ENCODE data around the gene ECI1. TPM values are rescaled to one million over a fixed set of nuclear protein-coding genes. Genes with fewer than 3 reads are reported as not detected.
"Not testable (repeated sequence)": the region's sequence is repeated elsewhere in the genome, so short reads cannot be mapped to it uniquely, and the experiment has no call there.

The ECI1 gene
- total and polyA plus RNA-seq, 9 donors = 44.4 to 81.7 (median 59.3) TPM

DNA sequence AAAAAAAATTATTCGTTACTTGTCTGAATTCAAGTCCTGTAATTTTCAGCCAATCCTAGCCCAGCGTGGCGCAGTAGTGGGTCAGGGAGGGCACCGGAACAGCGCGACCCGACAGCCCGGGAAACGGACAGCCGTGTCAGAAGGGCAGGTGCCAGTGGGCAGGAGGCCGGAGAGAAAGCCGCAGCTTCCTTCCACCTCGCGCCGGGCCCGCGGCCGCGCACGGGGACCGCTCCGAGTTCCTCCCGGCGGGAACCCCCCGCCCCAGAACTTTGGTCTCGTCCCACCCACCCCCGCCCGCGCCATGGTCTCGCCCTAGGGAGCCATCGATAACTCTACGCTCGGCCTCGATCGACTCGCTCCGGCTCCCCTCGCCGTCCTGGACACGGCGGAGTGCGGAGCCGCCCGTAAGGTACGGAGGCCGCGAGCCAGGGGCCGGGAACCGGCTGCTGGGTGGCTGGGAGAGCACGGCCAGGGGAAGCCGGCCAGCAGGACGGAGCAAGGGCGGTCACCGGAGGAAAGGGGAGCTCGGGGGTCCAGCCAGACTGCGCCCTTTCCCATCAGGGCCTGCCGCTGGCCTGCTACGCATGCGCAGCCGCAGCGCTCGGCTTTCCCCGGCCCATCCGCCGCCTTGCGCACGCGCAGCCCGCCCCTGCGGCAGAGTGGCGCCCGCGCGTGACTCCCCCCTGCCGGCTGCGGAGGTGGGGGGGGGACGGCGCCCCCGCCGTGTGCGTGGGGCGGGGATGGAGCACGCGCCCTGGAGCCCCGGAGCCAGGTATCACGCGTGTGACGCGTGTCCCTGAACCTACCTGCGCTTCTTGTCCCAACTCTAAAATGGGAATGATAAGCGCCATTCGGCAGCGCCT is 46.1 kb downstream of the ECI1 start, which contains the start of gene MLST8:
Gene MLST8 (plus strand): TSS at position 351 of the 863 bp plus-strand sequence. CDS start 632 bp downstream, outside the sequence.
- WGBS (ENCODE audit: insufficient coverage) = under 1% methylated on average over 83 of the region's 93 CpGs
- Histone ChIP-seq H3K27me3 (ENCODE audit: control insufficient read depth, insufficient read depth, low read length) (peaks cover 2% of the 10 kb centered on the region), H3K36me3 (ENCODE audit: control insufficient read depth, insufficient read depth, low read length) (peaks cover 32% of the 10 kb centered on the region), H3K4me1 (ENCODE audit: control insufficient read depth, insufficient read depth, low read length) (peaks cover 31% of the 10 kb centered on the region), H3K9me3 (replicated peaks; ENCODE audit: control insufficient read depth, low read depth, low read length) (no peaks in the 10 kb centered on the region), H3K27ac (ENCODE audit: low read length) (peak within 1 kb of the TSS; percentile 86), H3K4me3 (ENCODE audit: low read length) (peak within 1 kb of the TSS; percentile 66)
- DNase-seq = peak; percentile 93

DNA sequence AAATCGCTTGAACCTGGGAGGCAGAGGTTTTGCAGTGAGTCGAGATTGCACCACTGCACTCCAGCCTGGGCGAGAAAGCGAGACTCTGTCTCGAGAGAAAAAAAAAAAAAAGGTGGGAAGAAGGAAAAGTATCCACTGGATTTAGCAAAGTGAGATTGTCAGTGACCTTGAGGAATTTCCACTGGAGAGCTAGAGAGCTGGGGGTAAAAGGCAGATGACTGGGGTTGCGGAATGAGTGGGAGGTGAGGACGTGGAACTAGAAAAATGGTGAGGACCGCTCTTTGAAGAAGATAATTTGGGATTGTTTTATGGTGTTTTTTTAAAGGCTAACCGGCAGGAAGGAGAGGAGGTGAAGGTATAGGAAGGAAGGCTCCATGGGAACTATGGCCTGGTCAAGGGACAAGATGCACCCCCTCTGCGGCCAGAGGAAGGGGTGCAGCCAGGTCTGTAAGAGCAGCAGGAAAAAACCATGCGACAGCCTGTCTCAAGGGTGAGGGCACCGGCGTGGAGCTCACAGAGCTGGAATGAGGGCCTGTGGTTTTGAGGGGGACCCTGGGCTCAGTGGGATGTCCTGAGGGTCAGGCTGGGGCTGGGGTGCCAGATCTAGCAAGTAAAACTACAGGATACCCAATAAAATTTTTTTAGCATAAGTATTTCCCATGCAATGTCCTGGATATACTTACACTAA is 46.8 kb downstream of the ECI1 start:
- no peak for DNase-seq
- peak overlapping the region; percentile 66 for H3K4me3 ChIP-seq (ENCODE audit: low read length)
- H3K27me3 ChIP-seq (ENCODE audit: control insufficient read depth, insufficient read depth, low read length) = peaks cover 4% of the 10 kb centered on the region
- H3K36me3 ChIP-seq (ENCODE audit: control insufficient read depth, insufficient read depth, low read length) = peaks cover 30% of the 10 kb centered on the region
- peak overlapping the region; percentile 86 for H3K27ac ChIP-seq (ENCODE audit: low read length)
- WGBS (ENCODE audit: insufficient coverage) = 79% methylated on average over 10 of the region's 13 CpGs
- H3K4me1 ChIP-seq (ENCODE audit: control insufficient read depth, insufficient read depth, low read length) = peaks cover 26% of the 10 kb centered on the region
- no peaks in the 10 kb centered on the region for H3K9me3 ChIP-seq (replicated peaks; ENCODE audit: control insufficient read depth, low read depth, low read length)

DNA sequence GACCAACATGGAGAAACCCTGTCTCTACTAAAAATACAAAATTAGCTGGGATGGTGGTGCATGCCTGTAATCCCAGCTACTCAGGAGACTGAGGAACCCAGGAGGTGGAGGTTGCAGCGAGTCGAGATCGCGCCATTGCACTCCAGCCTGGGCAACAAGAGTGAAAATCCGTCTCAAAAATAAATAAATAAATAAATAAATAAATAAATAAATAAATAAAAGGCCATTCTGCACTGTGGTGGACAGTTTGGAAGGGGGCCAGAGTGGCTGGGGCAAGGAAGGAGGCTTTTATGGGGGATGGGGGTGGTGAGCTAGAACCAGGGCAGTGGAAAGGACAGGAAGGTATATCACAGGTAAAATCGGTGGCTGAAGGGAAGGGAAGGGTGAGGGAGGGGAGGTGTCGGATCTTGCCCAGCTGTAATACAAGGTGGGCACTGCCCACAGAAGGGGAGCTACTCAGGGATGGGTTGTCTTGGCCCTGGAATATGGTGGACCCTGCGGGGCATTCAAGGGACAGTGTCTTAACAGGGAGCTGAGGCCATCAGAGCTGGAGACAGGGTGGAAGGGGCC is 48.2 kb downstream of the ECI1 start:
- not testable (repeated sequence) for DNase-seq; H3K4me3 ChIP-seq (ENCODE audit: low read length); H3K9me3 ChIP-seq (replicated peaks; ENCODE audit: control insufficient read depth, low read depth, low read length); H3K27ac ChIP-seq (ENCODE audit: low read length)
- 95% methylated on average over 3 of the region's 8 CpGs for WGBS (ENCODE audit: insufficient coverage)
- Histone ChIP-seq H3K36me3 (ENCODE audit: control insufficient read depth, insufficient read depth, low read length) (peaks cover 17% of the 10 kb centered on the region), H3K4me1 (ENCODE audit: control insufficient read depth, insufficient read depth, low read length) (peaks cover 21% of the 10 kb centered on the region), H3K27me3 (ENCODE audit: control insufficient read depth, insufficient read depth, low read length) (peaks cover 13% of the 10 kb centered on the region)

DNA sequence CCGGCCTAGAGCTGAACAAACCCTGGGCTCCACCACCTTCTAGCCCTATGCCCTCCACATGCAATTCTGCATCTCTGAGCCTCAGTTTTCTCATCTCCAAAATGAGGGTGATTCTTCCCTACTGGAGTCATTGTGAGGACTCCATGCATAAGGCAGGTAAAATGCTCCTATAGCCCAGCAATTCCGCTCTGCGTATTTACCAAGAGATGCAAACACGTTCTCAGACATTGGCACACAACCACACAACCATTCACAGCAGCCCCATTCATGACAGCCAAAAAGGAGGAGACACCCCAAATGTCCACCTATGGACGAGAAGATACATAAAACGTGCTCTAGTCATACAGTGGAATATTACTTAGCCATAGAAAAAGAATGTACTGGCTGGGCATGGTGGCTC is 51.1 kb downstream of the ECI1 start:
- no peaks in the 10 kb centered on the region for H3K36me3 ChIP-seq (ENCODE audit: control insufficient read depth, insufficient read depth, low read length)
- no peak overlapping the region for H3K4me3 ChIP-seq (ENCODE audit: low read length)
- H3K27ac ChIP-seq (ENCODE audit: low read length) = no peak overlapping the region
- H3K4me1 ChIP-seq (ENCODE audit: control insufficient read depth, insufficient read depth, low read length) = peaks cover 12% of the 10 kb centered on the region
- no peak for DNase-seq
- peaks cover 33% of the 10 kb centered on the region for H3K27me3 ChIP-seq (ENCODE audit: control insufficient read depth, insufficient read depth, low read length)
- 90% methylated on average over 3 of the region's 6 CpGs for WGBS (ENCODE audit: insufficient coverage)
- no peaks in the 10 kb centered on the region for H3K9me3 ChIP-seq (replicated peaks; ENCODE audit: control insufficient read depth, low read depth, low read length)

DNA sequence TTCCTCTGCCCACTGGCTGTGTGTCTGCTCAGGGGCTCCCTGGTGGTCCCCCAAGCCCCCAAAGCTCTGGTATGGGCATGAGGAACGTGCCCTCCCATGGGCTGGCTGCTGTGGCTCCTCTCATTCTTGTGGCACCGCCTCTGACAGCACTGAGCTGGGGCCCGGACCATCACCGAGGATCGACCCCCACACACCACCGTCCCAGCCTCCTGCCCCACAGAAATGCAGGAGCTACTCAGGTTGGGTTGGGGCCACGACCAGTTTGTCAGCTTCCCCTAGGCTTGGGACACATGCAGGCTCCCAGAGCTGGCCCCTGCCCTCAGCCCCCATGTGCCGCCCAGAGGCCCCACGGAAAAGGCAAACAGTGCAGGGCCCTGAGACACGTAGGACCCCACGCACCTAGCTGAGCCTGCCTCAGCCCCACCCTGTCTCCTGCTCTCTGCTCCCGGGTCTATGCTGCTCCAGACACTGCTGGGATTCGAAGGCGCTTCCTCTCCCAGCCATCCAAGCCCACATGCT is 51.7 kb downstream of the ECI1 start:
- WGBS (ENCODE audit: insufficient coverage) = 41% methylated on average over 11 of the region's 14 CpGs
- Histone ChIP-seq H3K27ac (ENCODE audit: low read length) (no peak overlapping the region), H3K36me3 (ENCODE audit: control insufficient read depth, insufficient read depth, low read length) (no peaks in the 10 kb centered on the region), H3K27me3 (ENCODE audit: control insufficient read depth, insufficient read depth, low read length) (peaks cover 39% of the 10 kb centered on the region), H3K4me3 (ENCODE audit: low read length) (no peak overlapping the region), H3K9me3 (replicated peaks; ENCODE audit: control insufficient read depth, low read depth, low read length) (no peaks in the 10 kb centered on the region), H3K4me1 (ENCODE audit: control insufficient read depth, insufficient read depth, low read length) (peaks cover 16% of the 10 kb centered on the region)
- no peak for DNase-seq

DNA sequence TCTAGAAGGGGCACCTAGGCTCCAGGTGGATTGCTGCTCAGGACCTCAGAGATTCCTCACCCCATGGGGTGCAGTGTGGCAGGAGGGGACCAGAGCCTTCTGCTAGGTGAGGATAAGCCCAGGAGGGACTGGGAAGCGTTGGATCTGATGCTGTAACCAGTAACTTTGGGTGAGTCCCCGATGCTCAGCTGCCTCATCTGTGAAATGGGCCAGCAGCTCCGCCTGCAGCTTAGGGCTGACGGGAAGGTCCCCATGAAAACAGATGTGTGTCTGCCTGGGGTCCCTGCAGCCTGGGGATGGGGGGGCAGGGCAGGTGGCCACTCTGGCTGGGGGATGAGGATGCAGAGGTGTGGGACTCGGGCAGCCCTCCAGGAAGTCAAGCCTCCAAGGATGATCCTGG is 52.3 kb downstream of the ECI1 start:
- H3K9me3 ChIP-seq (replicated peaks; ENCODE audit: control insufficient read depth, low read depth, low read length) = no peaks in the 10 kb centered on the region
- 44% methylated on average over 5 of the region's 5 CpGs for WGBS (ENCODE audit: insufficient coverage)
- no peak overlapping the region for H3K4me3 ChIP-seq (ENCODE audit: low read length)
- no peaks in the 10 kb centered on the region for H3K36me3 ChIP-seq (ENCODE audit: control insufficient read depth, insufficient read depth, low read length)
- H3K27me3 ChIP-seq (ENCODE audit: control insufficient read depth, insufficient read depth, low read length) = peaks cover 45% of the 10 kb centered on the region
- H3K4me1 ChIP-seq (ENCODE audit: control insufficient read depth, insufficient read depth, low read length) = peaks cover 18% of the 10 kb centered on the region
- H3K27ac ChIP-seq (ENCODE audit: low read length) = no peak overlapping the region
- DNase-seq = no peak

GRCh38 chr16:2198283-2198682 is 53.1 kb downstream of the ECI1 start:
- no peak overlapping the region for H3K27ac ChIP-seq (ENCODE audit: low read length)
- WGBS (ENCODE audit: insufficient coverage) = no CpG with 5 or more reads among the region's 4 CpGs
- no peaks in the 10 kb centered on the region for H3K36me3 ChIP-seq (ENCODE audit: control insufficient read depth, insufficient read depth, low read length)
- H3K4me1 ChIP-seq (ENCODE audit: control insufficient read depth, insufficient read depth, low read length) = peaks cover 18% of the 10 kb centered on the region
- no peaks in the 10 kb centered on the region for H3K9me3 ChIP-seq (replicated peaks; ENCODE audit: control insufficient read depth, low read depth, low read length)
- no peak for DNase-seq
- H3K4me3 ChIP-seq (ENCODE audit: low read length) = no peak overlapping the region
- H3K27me3 ChIP-seq (ENCODE audit: control insufficient read depth, insufficient read depth, low read length) = peaks cover 52% of the 10 kb centered on the region

- H3K9me3 ChIP-seq (replicated peaks; ENCODE audit: control insufficient read depth, low read depth, low read length) = no peaks in the 10 kb centered on the region
- H3K4me3 ChIP-seq (ENCODE audit: low read length) = no peak overlapping the region
- H3K36me3 ChIP-seq (ENCODE audit: control insufficient read depth, insufficient read depth, low read length) = no peaks in the 10 kb centered on the region
- peaks cover 52% of the 10 kb centered on the region for H3K27me3 ChIP-seq (ENCODE audit: control insufficient read depth, insufficient read depth, low read length)
- no peak overlapping the region for H3K27ac ChIP-seq (ENCODE audit: low read length)
- peaks cover 18% of the 10 kb centered on the region for H3K4me1 ChIP-seq (ENCODE audit: control insufficient read depth, insufficient read depth, low read length)
- DNase-seq = no peak
- 82% methylated on average over 3 of the region's 6 CpGs for WGBS (ENCODE audit: insufficient coverage)
These were observed 53.6 kb downstream of the ECI1 start for GRCh38 chr16:2197765-2198164.

- Histone ChIP-seq H3K36me3 (ENCODE audit: control insufficient read depth, insufficient read depth, low read length) (no peaks in the 10 kb centered on the region), H3K27me3 (ENCODE audit: control insufficient read depth, insufficient read depth, low read length) (peaks cover 52% of the 10 kb centered on the region), H3K4me3 (ENCODE audit: low read length) (no peak overlapping the region), H3K4me1 (ENCODE audit: control insufficient read depth, insufficient read depth, low read length) (peaks cover 18% of the 10 kb centered on the region), H3K9me3 (replicated peaks; ENCODE audit: control insufficient read depth, low read depth, low read length) (no peaks in the 10 kb centered on the region), H3K27ac (ENCODE audit: low read length) (no peak overlapping the region)
- WGBS (ENCODE audit: insufficient coverage) = 22% methylated on average over 23 of the region's 32 CpGs
- no peak for DNase-seq
These were observed 54.3 kb downstream of the ECI1 start for GRCh38 chr16:2196981-2197511.

All from muscle of leg (tissue), 11 donors.